DMS153 treated with DMSO at 0.1 percent for 48 hours (cell line): ENCODE results near the gene LPCAT2.

ENCODE experiments used
- DNase-seq: peaks from one replicate; lab custom pipeline; 2025; ENCODE audit not compliant: unreplicated experiment; lab: John Stamatoyannopoulos, UW

The LPCAT2 gene

GRCh38 chr16:55508941-55509931, at the start of gene LPCAT2:
TSS of gene LPCAT2 (plus strand) at chr16:55509072. CDS start at chr16:55509182, 110 bp downstream.
- DNase-seq = peak; percentile 75

- DNase-seq = no peak
These were observed 46.6 kb upstream of the LPCAT2 start for GRCh38 chr16:55462241-55462640.

- no peak for DNase-seq
These were observed 44.5 kb upstream of the LPCAT2 start for GRCh38 chr16:55464375-55464774.

- peak; percentile 73 for DNase-seq
These were observed 43.6 kb upstream of the LPCAT2 start for GRCh38 chr16:55465077-55465896.

- DNase-seq = no peak
These were observed 42.7 kb upstream of the LPCAT2 start for GRCh38 chr16:55466209-55466608.

- DNase-seq = no peak
These were observed 41.0 kb upstream of the LPCAT2 start for GRCh38 chr16:55467898-55468297.

- no peak for DNase-seq
These were observed 40.4 kb upstream of the LPCAT2 start for GRCh38 chr16:55468352-55468990.

GRCh38 chr16:55469821-55470532, 38.9 kb upstream of the LPCAT2 start:
- DNase-seq = no peak

GRCh38 chr16:55470533-55471371, 38.1 kb upstream of the LPCAT2 start:
- no peak for DNase-seq

GRCh38 chr16:55471448-55472097, 37.3 kb upstream of the LPCAT2 start:
- DNase-seq = no peak

- DNase-seq = no peak
These were observed 35.3 kb upstream of the LPCAT2 start for GRCh38 chr16:55473587-55473986.

GRCh38 chr16:55474821-55475220, 34.1 kb upstream of the LPCAT2 start:
- DNase-seq = no peak

GRCh38 chr16:55475919-55476318, 33.0 kb upstream of the LPCAT2 start:
- no peak for DNase-seq

- no peak for DNase-seq
These were observed 32.0 kb upstream of the LPCAT2 start for GRCh38 chr16:55476625-55477533.

GRCh38 chr16:55477736-55478135, 31.1 kb upstream of the LPCAT2 start:
- DNase-seq = no peak

GRCh38 chr16:55478827-55479429, 29.9 kb upstream of the LPCAT2 start, which contains the start of gene MMP2:
TSS of gene MMP2 (plus strand) at chr16:55479198. CDS start at chr16:55479480, 282 bp downstream.
- DNase-seq = no peak

GRCh38 chr16:55479430-55480140, 29.3 kb upstream of the LPCAT2 start:
- no peak for DNase-seq
